Smooth muscle cell (in vitro differentiated cells): ENCODE measurements around the gene CTR9. TPM values are rescaled to one million over a fixed set of nuclear protein-coding genes. Genes with fewer than 3 reads are reported as not detected.

Experiments
- polyA plus RNA-seq: library from polyadenylated mRNA; unstranded; fragments of >200 nt; fragmentation: Nextera tagmentation; extraction: Ambion mirVana; gene quantifications from 2 replicates; pipeline ENCODE4 v1.2.1, GENCODE V29; 2016
- small RNA-seq: library from RNA; depleted of rRNA; stranded (forward); fragments of <200 nt; gene quantifications from one replicate; pipeline ENCODE3, GENCODE V24; 2014
- total RNA-seq: library from RNA; depleted of rRNA; stranded (reverse); fragments of >200 nt; gene quantifications from 2 replicates; pipeline ENCODE4 v1.2.3, GENCODE V29; 2014

Gene CTR9
- total and polyA plus RNA-seq, 2 experiments from 2014 or later = 25.1 to 27.5 TPM

Small RNAs within 50 kb of the gene (small RNA-seq; reads per million reads assigned to genes)
- gene RF00019 (not detected), gene SNORD97 (not detected)

Other genes starting within 250 kb of the CTR9 start
- 24.4 and 26.6 TPM in 2 replicates for gene RNF141, start 210.1 kb upstream of the CTR9 start, total RNA-seq
- gene RNF141, start 210.1 kb upstream of the CTR9 start, polyA plus RNA-seq = 16.2 and 26.1 TPM in 2 replicates
- not detected in 2 replicates for gene LYVE1, start 182.6 kb upstream of the CTR9 start, total RNA-seq
- gene LYVE1, start 182.6 kb upstream of the CTR9 start, polyA plus RNA-seq = not detected in 2 replicates
- gene IRAG1, start 57.5 kb upstream of the CTR9 start, total RNA-seq = 4.1 and 4.4 TPM in 2 replicates
- gene IRAG1, start 57.5 kb upstream of the CTR9 start, polyA plus RNA-seq = 2.5 and 2.9 TPM in 2 replicates
- gene EIF4G2, start 57.7 kb downstream of the CTR9 start, total RNA-seq = 1,014 and 1,033 TPM in 2 replicates
- gene EIF4G2, start 57.7 kb downstream of the CTR9 start, polyA plus RNA-seq = 658 and 666 TPM in 2 replicates
- gene ZBED5, start 106.8 kb downstream of the CTR9 start, total RNA-seq = 30.6 and 42.7 TPM in 2 replicates
- gene ZBED5, start 106.8 kb downstream of the CTR9 start, polyA plus RNA-seq = 22.6 and 26.0 TPM in 2 replicates